Kidney epithelial cell (primary cell): ENCODE data around the gene MMEL1. TPM values are rescaled to one million over a fixed set of nuclear protein-coding genes. Genes with fewer than 3 reads are reported as not detected.

Experiments used
- DNase-seq: peaks from one replicate; pipeline ENCODE4 v3.0.0-alpha.2; 2010; ENCODE audit warnings: low read depth
- H3K27me3 ChIP-seq: 2 replicates; pipeline ENCODE4 v1.6.0; 2011; ENCODE audit warnings: low read length; ENCODE audit not compliant: control insufficient read depth, insufficient read depth
- H3K36me3 ChIP-seq: 2 replicates; pipeline ENCODE4 v1.5.1; 2011; ENCODE audit warnings: low read length; ENCODE audit not compliant: control insufficient read depth, insufficient read depth
- H3K4me3 ChIP-seq: 2 replicates; pipeline ENCODE4 v1.5.1; 2011; ENCODE audit warnings: low read depth, mild to moderate bottlenecking, control low read depth, low read length
- CTCF ChIP-seq: IDR thresholded peaks from 2 replicates; pipeline ENCODE4 v1.5.1; 2011; ENCODE audit warnings: mild to moderate bottlenecking, moderate library complexity, low read length, control low read depth, inconsistent platforms; ENCODE audit not compliant: insufficient read depth, poor library complexity, severe bottlenecking
- total RNA-seq: library from RNA; depleted of rRNA; stranded (reverse); fragments of >200 nt; gene quantifications from 2 replicates; pipeline ENCODE4 v1.2.3, GENCODE V29; 2015

Gene MMEL1
- total RNA-seq, 1 donor from 2014 or later: not detected

GRCh38 chr1:2625311-2625710, 7.5 kb downstream of the MMEL1 start:
- no peak for DNase-seq
- H3K27me3 ChIP-seq: peaks cover 29% of the 10 kb centered on the region
- TF ChIP-seq CTCF: no peak
- no peaks in the 10 kb centered on the region for H3K36me3 ChIP-seq
- no peak overlapping the region for H3K4me3 ChIP-seq

- no peak for DNase-seq
- Histone ChIP-seq H3K36me3 (no peaks in the 10 kb centered on the region), H3K4me3 (no peak overlapping the region), H3K27me3 (peaks cover 24% of the 10 kb centered on the region)
- TF ChIP-seq CTCF: no peak
Measured at GRCh38 chr1:2624735-2625300, 8.0 kb downstream of the MMEL1 start.

GRCh38 chr1:2623571-2624337, 9.1 kb downstream of the MMEL1 start:
- Histone ChIP-seq H3K36me3 (no peaks in the 10 kb centered on the region), H3K4me3 (no peak overlapping the region), H3K27me3 (peaks cover 15% of the 10 kb centered on the region)
- no peak for DNase-seq
- TF ChIP-seq CTCF: no peak

- TF ChIP-seq CTCF: no peak
- Histone ChIP-seq H3K27me3 (no peaks in the 10 kb centered on the region), H3K36me3 (no peaks in the 10 kb centered on the region), H3K4me3 (no peak overlapping the region)
- DNase-seq: no peak
Measured at GRCh38 chr1:2617971-2618470, 14.8 kb downstream of the MMEL1 start.

GRCh38 chr1:2614145-2614544, 18.7 kb downstream of the MMEL1 start:
- TF ChIP-seq CTCF: no peak
- peaks cover 9% of the 10 kb centered on the region for H3K27me3 ChIP-seq
- no peak overlapping the region for H3K4me3 ChIP-seq
- H3K36me3 ChIP-seq: no peaks in the 10 kb centered on the region
- no peak for DNase-seq
